ENCODE measurements around the gene ARHGEF4. TPM values are rescaled to one million over a fixed set of nuclear protein-coding genes. Genes with fewer than 3 reads are reported as not detected.

Gene ARHGEF4
- total and polyA plus RNA-seq, 2 donors, result 7.0 to 18.2 TPM

- Histone ChIP-seq H3K27ac (ENCODE audit: low read depth) (no peak overlapping the region), H3K36me3 (ENCODE audit: insufficient read depth) (no peaks in the 10 kb centered on the region), H3K4me3 (ENCODE audit: low read depth, low read length) (no peak overlapping the region), H3K4me1 (ENCODE audit: insufficient read depth) (no peaks in the 10 kb centered on the region)
- WGBS, result 23% methylated on average over 1 of the region's 1 CpG
- DNase-seq (ENCODE audit: extremely low spot score), result no peak
Measured at GRCh38 chr2:131022731-131023130, 186.0 kb downstream of the ARHGEF4 start.

GRCh38 chr2:131023758-131024157 lies 187.0 kb downstream of the ARHGEF4 start:
- WGBS, result 93% methylated on average over 1 of the region's 1 CpG
- no peaks in the 10 kb centered on the region for H3K36me3 ChIP-seq (ENCODE audit: insufficient read depth)
- H3K4me3 ChIP-seq (ENCODE audit: low read depth, low read length), result no peak overlapping the region
- no peak for DNase-seq (ENCODE audit: extremely low spot score)
- no peak overlapping the region for H3K27ac ChIP-seq (ENCODE audit: low read depth)
- no peaks in the 10 kb centered on the region for H3K4me1 ChIP-seq (ENCODE audit: insufficient read depth)

- H3K4me3 ChIP-seq (ENCODE audit: low read depth, low read length), result no peak overlapping the region
- no peak overlapping the region for H3K27ac ChIP-seq (ENCODE audit: low read depth)
- DNase-seq (ENCODE audit: extremely low spot score), result no peak
- no peaks in the 10 kb centered on the region for H3K4me1 ChIP-seq (ENCODE audit: insufficient read depth)
- 46% methylated on average over 5 of the region's 5 CpGs for WGBS
- no peaks in the 10 kb centered on the region for H3K36me3 ChIP-seq (ENCODE audit: insufficient read depth)
Measured at GRCh38 chr2:131026919-131027318, 190.2 kb downstream of the ARHGEF4 start.

- no peak for DNase-seq (ENCODE audit: extremely low spot score)
- WGBS, result 78% methylated on average over 12 of the region's 12 CpGs
- H3K27ac ChIP-seq (ENCODE audit: low read depth), result no peak overlapping the region
- no peaks in the 10 kb centered on the region for H3K4me1 ChIP-seq (ENCODE audit: insufficient read depth)
- no peak overlapping the region for H3K4me3 ChIP-seq (ENCODE audit: low read depth, low read length)
- H3K36me3 ChIP-seq (ENCODE audit: insufficient read depth), result no peaks in the 10 kb centered on the region
Measured at GRCh38 chr2:131027566-131028528, 191.1 kb downstream of the ARHGEF4 start.

GRCh38 chr2:131029812-131030211 lies 193.1 kb downstream of the ARHGEF4 start:
- Histone ChIP-seq H3K36me3 (ENCODE audit: insufficient read depth) (no peaks in the 10 kb centered on the region), H3K4me1 (ENCODE audit: insufficient read depth) (no peaks in the 10 kb centered on the region), H3K4me3 (ENCODE audit: low read depth, low read length) (no peak overlapping the region), H3K27ac (ENCODE audit: low read depth) (no peak overlapping the region)
- WGBS, result 72% methylated on average over 8 of the region's 8 CpGs
- no peak for DNase-seq (ENCODE audit: extremely low spot score)

GRCh38 chr2:131030478-131030971 lies 193.8 kb downstream of the ARHGEF4 start:
- no peak for DNase-seq (ENCODE audit: extremely low spot score)
- H3K36me3 ChIP-seq (ENCODE audit: insufficient read depth), result no peaks in the 10 kb centered on the region
- no peaks in the 10 kb centered on the region for H3K4me1 ChIP-seq (ENCODE audit: insufficient read depth)
- WGBS, result 71% methylated on average over 13 of the region's 13 CpGs
- H3K4me3 ChIP-seq (ENCODE audit: low read depth, low read length), result no peak overlapping the region
- H3K27ac ChIP-seq (ENCODE audit: low read depth), result no peak overlapping the region

- Histone ChIP-seq H3K4me3 (ENCODE audit: low read depth, low read length) (no peak overlapping the region), H3K27ac (ENCODE audit: low read depth) (no peak overlapping the region), H3K36me3 (ENCODE audit: insufficient read depth) (no peaks in the 10 kb centered on the region), H3K4me1 (ENCODE audit: insufficient read depth) (no peaks in the 10 kb centered on the region)
- no peak for DNase-seq (ENCODE audit: extremely low spot score)
- WGBS, result 79% methylated on average over 9 of the region's 9 CpGs
Measured at GRCh38 chr2:131031431-131031841, 194.7 kb downstream of the ARHGEF4 start.

GRCh38 chr2:131031875-131032274 lies 195.2 kb downstream of the ARHGEF4 start:
- Histone ChIP-seq H3K27ac (ENCODE audit: low read depth) (no peak overlapping the region), H3K4me1 (ENCODE audit: insufficient read depth) (no peaks in the 10 kb centered on the region), H3K36me3 (ENCODE audit: insufficient read depth) (no peaks in the 10 kb centered on the region), H3K4me3 (ENCODE audit: low read depth, low read length) (no peak overlapping the region)
- DNase-seq (ENCODE audit: extremely low spot score), result no peak
- WGBS, result 77% methylated on average over 9 of the region's 9 CpGs

- no peak for DNase-seq (ENCODE audit: extremely low spot score)
- Histone ChIP-seq H3K27ac (ENCODE audit: low read depth) (no peak overlapping the region), H3K4me1 (ENCODE audit: insufficient read depth) (no peaks in the 10 kb centered on the region), H3K36me3 (ENCODE audit: insufficient read depth) (no peaks in the 10 kb centered on the region), H3K4me3 (ENCODE audit: low read depth, low read length) (no peak overlapping the region)
- WGBS, result 94% methylated on average over 4 of the region's 4 CpGs
Measured at GRCh38 chr2:131032393-131032836, 195.7 kb downstream of the ARHGEF4 start.

GRCh38 chr2:131033786-131034121 lies 197.0 kb downstream of the ARHGEF4 start:
- no peak overlapping the region for H3K27ac ChIP-seq (ENCODE audit: low read depth)
- no peak overlapping the region for H3K4me3 ChIP-seq (ENCODE audit: low read depth, low read length)
- H3K36me3 ChIP-seq (ENCODE audit: insufficient read depth), result no peaks in the 10 kb centered on the region
- no peak for DNase-seq (ENCODE audit: extremely low spot score)
- 78% methylated on average over 1 of the region's 1 CpG for WGBS
- H3K4me1 ChIP-seq (ENCODE audit: insufficient read depth), result no peaks in the 10 kb centered on the region

GRCh38 chr2:131034122-131035051 lies 197.7 kb downstream of the ARHGEF4 start:
- WGBS, result 3% methylated on average over 61 of the region's 61 CpGs
- H3K27ac ChIP-seq (ENCODE audit: low read depth), result no peak overlapping the region
- no peak for DNase-seq (ENCODE audit: extremely low spot score)

GRCh38 chr2:131035112-131035825 lies 198.6 kb downstream of the ARHGEF4 start:
- DNase-seq (ENCODE audit: extremely low spot score), result no peak
- Histone ChIP-seq H3K4me3 (ENCODE audit: low read depth, low read length) (peak overlapping the region; percentile 53), H3K27ac (ENCODE audit: low read depth) (no peak overlapping the region), H3K36me3 (ENCODE audit: insufficient read depth) (no peaks in the 10 kb centered on the region), H3K4me1 (ENCODE audit: insufficient read depth) (no peaks in the 10 kb centered on the region)
- WGBS, result 6% methylated on average over 65 of the region's 65 CpGs

More at GRCh38 chr2:131034122-131035051, 197.7 kb downstream of the ARHGEF4 start:
- Histone ChIP-seq H3K4me1 (ENCODE audit: insufficient read depth) (no peaks in the 10 kb centered on the region), H3K4me3 (ENCODE audit: low read depth, low read length) (peak overlapping the region; percentile 53), H3K36me3 (ENCODE audit: insufficient read depth) (no peaks in the 10 kb centered on the region)

GRCh38 chr2:131035826-131036231 lies 199.1 kb downstream of the ARHGEF4 start:
- DNase-seq (ENCODE audit: extremely low spot score), result no peak
- H3K4me3 ChIP-seq (ENCODE audit: low read depth, low read length), result peak overlapping the region; percentile 53
- no peak overlapping the region for H3K27ac ChIP-seq (ENCODE audit: low read depth)
- no peaks in the 10 kb centered on the region for H3K4me1 ChIP-seq (ENCODE audit: insufficient read depth)
- 58% methylated on average over 10 of the region's 10 CpGs for WGBS
- no peaks in the 10 kb centered on the region for H3K36me3 ChIP-seq (ENCODE audit: insufficient read depth)
